DMS 273 (cell line): Measurements from ENCODE around the gene FAM43B.

Experiments used
- DNase-seq: peaks from one replicate; lab custom pipeline; 2025; ENCODE audit not compliant: unreplicated experiment; lab: John Stamatoyannopoulos, UW

FAM43B gene

GRCh38 chr1:20546637-20547036 is 5.7 kb upstream of the FAM43B start:
- no peak for DNase-seq

- no peak for DNase-seq
Measured at GRCh38 chr1:20551161-20551560, 1.2 kb upstream of the FAM43B start.

- peak; percentile 62 for DNase-seq
Measured at GRCh38 chr1:20552728-20553445, 514 bp downstream of the FAM43B start.

GRCh38 chr1:20555025-20555757 is 2.8 kb downstream of the FAM43B start:
- DNase-seq, result no peak

GRCh38 chr1:20555758-20556120 is 3.4 kb downstream of the FAM43B start:
- DNase-seq, result no peak

GRCh38 chr1:20558191-20558590 is 5.8 kb downstream of the FAM43B start:
- no peak for DNase-seq

GRCh38 chr1:20560966-20561365 is 8.6 kb downstream of the FAM43B start:
- no peak for DNase-seq

GRCh38 chr1:20565234-20565633 is 12.9 kb downstream of the FAM43B start:
- no peak for DNase-seq

- DNase-seq, result no peak
Measured at GRCh38 chr1:20569523-20570098, 17.2 kb downstream of the FAM43B start.

GRCh38 chr1:20571427-20571826 is 19.1 kb downstream of the FAM43B start:
- DNase-seq, result no peak

- DNase-seq, result no peak
Measured at GRCh38 chr1:20573987-20574386, 21.6 kb downstream of the FAM43B start.

GRCh38 chr1:20574686-20575540 is 22.5 kb downstream of the FAM43B start:
- peak; percentile 92 for DNase-seq

GRCh38 chr1:20575541-20576336 is 23.4 kb downstream of the FAM43B start:
- no peak for DNase-seq

GRCh38 chr1:20578062-20578461 is 25.7 kb downstream of the FAM43B start:
- DNase-seq, result no peak

GRCh38 chr1:20578721-20579395 is 26.5 kb downstream of the FAM43B start:
- DNase-seq, result no peak

GRCh38 chr1:20584890-20585289 is 32.5 kb downstream of the FAM43B start:
- no peak for DNase-seq

GRCh38 chr1:20586953-20587660 is 34.7 kb downstream of the FAM43B start:
- DNase-seq, result no peak

GRCh38 chr1:20587661-20588053 is 35.3 kb downstream of the FAM43B start:
- DNase-seq, result no peak

- DNase-seq, result no peak
Measured at GRCh38 chr1:20588634-20589225, 36.4 kb downstream of the FAM43B start, which contains the start of gene CDA. CDA (plus strand) TSS chr1:20589097; CDS start chr1:20589130, 33 bp downstream.
